Measurements from ENCODE around the gene SPEM1.

Gene SPEM1

GRCh38 chr17:7421186-7421585 is 1.1 kb downstream of the SPEM1 start:
- DNase-seq (ENCODE audit: low read depth) = no peak

GRCh38 chr17:7423679-7424078 is 3.6 kb downstream of the SPEM1 start:
- DNase-seq (ENCODE audit: low read depth) = no peak

- DNase-seq (ENCODE audit: low read depth) = no peak
These were observed 5.2 kb downstream of the SPEM1 start, which contains the start of gene SPEM2 for GRCh38 chr17:7425316-7425715. SPEM2 (plus strand) TSS chr17:7425616; CDS start chr17:7425689, 73 bp downstream.

- DNase-seq (ENCODE audit: low read depth) = no peak
These were observed 5.6 kb downstream of the SPEM1 start for GRCh38 chr17:7425756-7426155.

GRCh38 chr17:7426203-7426863 is 6.2 kb downstream of the SPEM1 start:
- DNase-seq (ENCODE audit: low read depth) = no peak

GRCh38 chr17:7426896-7427489 is 6.9 kb downstream of the SPEM1 start:
- DNase-seq (ENCODE audit: low read depth) = no peak

- no peak for DNase-seq (ENCODE audit: low read depth)
These were observed 7.4 kb downstream of the SPEM1 start for GRCh38 chr17:7427549-7427948.

GRCh38 chr17:7428557-7428956 is 8.4 kb downstream of the SPEM1 start, which contains the start of gene SPEM3:
SPEM3 (plus strand) TSS chr17:7428857; CDS start chr17:7428903, 46 bp downstream.
- no peak for DNase-seq (ENCODE audit: low read depth)

- DNase-seq (ENCODE audit: low read depth) = no peak
These were observed 9.6 kb downstream of the SPEM1 start for GRCh38 chr17:7429722-7430121.

GRCh38 chr17:7431231-7431630 is 11.1 kb downstream of the SPEM1 start:
- DNase-seq (ENCODE audit: low read depth) = no peak

GRCh38 chr17:7432296-7432695 is 12.2 kb downstream of the SPEM1 start:
- no peak for DNase-seq (ENCODE audit: low read depth)

- DNase-seq (ENCODE audit: low read depth) = no peak
These were observed 15.8 kb downstream of the SPEM1 start for GRCh38 chr17:7435676-7436555.

- no peak for DNase-seq (ENCODE audit: low read depth)
These were observed 16.6 kb downstream of the SPEM1 start for GRCh38 chr17:7436556-7437368.

GRCh38 chr17:7437369-7437863 is 17.3 kb downstream of the SPEM1 start:
- no peak for DNase-seq (ENCODE audit: low read depth)

- DNase-seq (ENCODE audit: low read depth) = no peak
These were observed 18.0 kb downstream of the SPEM1 start for GRCh38 chr17:7437950-7438614.

- no peak for DNase-seq (ENCODE audit: low read depth)
These were observed 18.7 kb downstream of the SPEM1 start for GRCh38 chr17:7438656-7439460.

GRCh38 chr17:7439462-7440112 is 19.5 kb downstream of the SPEM1 start, which contains the start of gene FGF11:
FGF11 (plus strand) TSS chr17:7439512; CDS start chr17:7439621, 109 bp downstream.
- DNase-seq (ENCODE audit: low read depth) = no peak

- no peak for DNase-seq (ENCODE audit: low read depth)
These were observed 20.1 kb downstream of the SPEM1 start for GRCh38 chr17:7440113-7440833.

GRCh38 chr17:7440834-7441195 is 20.7 kb downstream of the SPEM1 start:
- DNase-seq (ENCODE audit: low read depth) = no peak

Data from non-pigmented ciliary epithelial cell (primary cell).